Measurements from ENCODE around the gene THSD4. TPM values are rescaled to one million over a fixed set of nuclear protein-coding genes. Genes with fewer than 3 reads are reported as not detected.

Gene THSD4
- total RNA-seq, 1 experiment from 2014 or later = 65.4 TPM

DNA sequence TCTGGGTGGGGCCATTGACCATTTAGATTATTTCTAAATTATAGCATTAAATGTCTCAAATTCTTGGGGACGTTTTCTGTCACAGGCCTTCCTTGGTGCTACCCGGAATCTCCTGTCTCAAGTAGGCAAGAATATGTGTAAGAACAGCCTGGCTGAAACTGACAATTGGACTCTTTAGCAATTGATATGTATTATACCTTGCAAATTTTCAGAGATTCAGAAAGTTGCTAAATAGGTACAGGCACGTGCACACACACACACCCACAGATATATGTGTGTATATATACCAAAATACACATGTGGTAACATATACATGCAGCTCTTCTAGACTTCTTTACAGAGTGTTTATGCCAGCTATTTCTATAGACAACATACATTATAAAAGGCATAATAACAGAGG is 481.9 kb downstream of the THSD4 start:
- Histone ChIP-seq H3K36me3 (ENCODE audit: control insufficient read depth, insufficient read depth, low read length) (no peaks in the 10 kb centered on the region), H3K27ac (ENCODE audit: low read length) (no peak overlapping the region), H3K4me1 (ENCODE audit: control insufficient read depth, insufficient read depth, low read length) (no peaks in the 10 kb centered on the region), H3K9me3 (ENCODE audit: control insufficient read depth, insufficient read depth, low read depth, low read length) (no peaks in the 10 kb centered on the region), H3K27me3 (ENCODE audit: control insufficient read depth, insufficient read depth, low read length) (no peaks in the 10 kb centered on the region), H3K4me3 (ENCODE audit: low read depth in 2 of 2, low read length in 2 of 2) (no peak overlapping the region)
- CTCF ChIA-PET = no interaction called here
- BruUV-seq (replicated peaks) = no TSS peak
- in situ Hi-C loops (cut with HindIII; ENCODE audit: low pct_unique_long_range_greater_than_20kb, low sequenced_read_pairs) (no loop called here), intact Hi-C loops (cut with micrococcal nuclease; ENCODE audit: unreplicated experiment) (no loop called here)
- DNase-seq (ENCODE audit: low read depth, low spot score) = no peak
- ATAC-seq = no peak
- TF ChIP-seq, protein P1, sequence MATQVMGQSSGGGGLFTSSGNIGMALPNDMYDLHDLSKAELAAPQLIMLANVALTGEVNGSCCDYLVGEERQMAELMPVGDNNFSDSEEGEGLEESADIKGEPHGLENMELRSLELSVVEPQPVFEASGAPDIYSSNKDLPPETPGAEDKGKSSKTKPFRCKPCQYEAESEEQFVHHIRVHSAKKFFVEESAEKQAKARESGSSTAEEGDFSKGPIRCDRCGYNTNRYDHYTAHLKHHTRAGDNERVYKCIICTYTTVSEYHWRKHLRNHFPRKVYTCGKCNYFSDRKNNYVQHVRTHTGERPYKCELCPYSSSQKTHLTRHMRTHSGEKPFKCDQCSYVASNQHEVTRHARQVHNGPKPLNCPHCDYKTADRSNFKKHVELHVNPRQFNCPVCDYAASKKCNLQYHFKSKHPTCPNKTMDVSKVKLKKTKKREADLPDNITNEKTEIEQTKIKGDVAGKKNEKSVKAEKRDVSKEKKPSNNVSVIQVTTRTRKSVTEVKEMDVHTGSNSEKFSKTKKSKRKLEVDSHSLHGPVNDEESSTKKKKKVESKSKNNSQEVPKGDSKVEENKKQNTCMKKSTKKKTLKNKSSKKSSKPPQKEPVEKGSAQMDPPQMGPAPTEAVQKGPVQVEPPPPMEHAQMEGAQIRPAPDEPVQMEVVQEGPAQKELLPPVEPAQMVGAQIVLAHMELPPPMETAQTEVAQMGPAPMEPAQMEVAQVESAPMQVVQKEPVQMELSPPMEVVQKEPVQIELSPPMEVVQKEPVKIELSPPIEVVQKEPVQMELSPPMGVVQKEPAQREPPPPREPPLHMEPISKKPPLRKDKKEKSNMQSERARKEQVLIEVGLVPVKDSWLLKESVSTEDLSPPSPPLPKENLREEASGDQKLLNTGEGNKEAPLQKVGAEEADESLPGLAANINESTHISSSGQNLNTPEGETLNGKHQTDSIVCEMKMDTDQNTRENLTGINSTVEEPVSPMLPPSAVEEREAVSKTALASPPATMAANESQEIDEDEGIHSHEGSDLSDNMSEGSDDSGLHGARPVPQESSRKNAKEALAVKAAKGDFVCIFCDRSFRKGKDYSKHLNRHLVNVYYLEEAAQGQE (IDR thresholded peaks at IDR 0.05; ENCODE audit: insufficient read depth in 1 of 2, low read depth in 2 of 2, low read length in 1 of 2) = no peak
- TF ChIP-seq POLR2AphosphoS5 (IDR thresholded peaks at IDR 0.05; ENCODE audit: low read depth, low read length) = no peak
- TF ChIP-seq, protein P2, sequence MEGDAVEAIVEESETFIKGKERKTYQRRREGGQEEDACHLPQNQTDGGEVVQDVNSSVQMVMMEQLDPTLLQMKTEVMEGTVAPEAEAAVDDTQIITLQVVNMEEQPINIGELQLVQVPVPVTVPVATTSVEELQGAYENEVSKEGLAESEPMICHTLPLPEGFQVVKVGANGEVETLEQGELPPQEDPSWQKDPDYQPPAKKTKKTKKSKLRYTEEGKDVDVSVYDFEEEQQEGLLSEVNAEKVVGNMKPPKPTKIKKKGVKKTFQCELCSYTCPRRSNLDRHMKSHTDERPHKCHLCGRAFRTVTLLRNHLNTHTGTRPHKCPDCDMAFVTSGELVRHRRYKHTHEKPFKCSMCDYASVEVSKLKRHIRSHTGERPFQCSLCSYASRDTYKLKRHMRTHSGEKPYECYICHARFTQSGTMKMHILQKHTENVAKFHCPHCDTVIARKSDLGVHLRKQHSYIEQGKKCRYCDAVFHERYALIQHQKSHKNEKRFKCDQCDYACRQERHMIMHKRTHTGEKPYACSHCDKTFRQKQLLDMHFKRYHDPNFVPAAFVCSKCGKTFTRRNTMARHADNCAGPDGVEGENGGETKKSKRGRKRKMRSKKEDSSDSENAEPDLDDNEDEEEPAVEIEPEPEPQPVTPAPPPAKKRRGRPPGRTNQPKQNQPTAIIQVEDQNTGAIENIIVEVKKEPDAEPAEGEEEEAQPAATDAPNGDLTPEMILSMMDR (IDR thresholded peaks at IDR 0.05) = no peak
- no peak for TF ChIP-seq TCF7L2 (IDR thresholded peaks at IDR 0.05; ENCODE audit: low read depth, low read length)
- POLR2A ChIA-PET = no interaction called here

DNA sequence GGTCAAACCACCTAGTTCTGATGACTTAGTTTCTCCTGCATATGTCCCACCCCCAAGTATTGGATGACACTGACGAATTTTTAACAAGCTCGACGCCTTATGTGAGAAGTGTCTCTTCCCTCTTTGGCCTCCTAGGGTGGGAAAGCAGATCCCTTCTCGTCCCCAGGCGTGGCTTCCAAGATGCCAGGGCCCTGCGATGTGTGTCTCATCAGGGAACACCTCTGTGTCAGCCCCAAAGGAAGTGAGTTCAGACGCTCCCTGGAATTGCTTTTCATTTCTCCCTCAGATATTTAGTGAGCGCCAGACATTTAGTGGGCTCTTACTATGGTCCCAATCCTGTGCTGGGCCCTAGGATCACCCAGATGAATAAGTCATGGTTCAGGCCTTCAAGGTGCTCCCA is 482.4 kb downstream of the THSD4 start:
- CTCF ChIA-PET = no interaction called here
- Histone ChIP-seq H3K36me3 (ENCODE audit: control insufficient read depth, insufficient read depth, low read length) (no peaks in the 10 kb centered on the region), H3K9me3 (ENCODE audit: control insufficient read depth, insufficient read depth, low read depth, low read length) (no peaks in the 10 kb centered on the region), H3K27ac (ENCODE audit: low read length) (no peak overlapping the region), H3K27me3 (ENCODE audit: control insufficient read depth, insufficient read depth, low read length) (no peaks in the 10 kb centered on the region), H3K4me1 (ENCODE audit: control insufficient read depth, insufficient read depth, low read length) (no peaks in the 10 kb centered on the region), H3K4me3 (ENCODE audit: low read depth in 2 of 2, low read length in 2 of 2) (no peak overlapping the region)
- in situ Hi-C loops (cut with HindIII; ENCODE audit: low pct_unique_long_range_greater_than_20kb, low sequenced_read_pairs) (no loop called here), intact Hi-C loops (cut with micrococcal nuclease; ENCODE audit: unreplicated experiment) (no loop called here)
- DNase-seq (ENCODE audit: low read depth, low spot score) = no peak
- POLR2A ChIA-PET = no interaction called here
- TF ChIP-seq, protein P2 (IDR thresholded peaks at IDR 0.05) = no peak
- no peak for TF ChIP-seq POLR2AphosphoS5 (IDR thresholded peaks at IDR 0.05; ENCODE audit: low read depth, low read length)
- TF ChIP-seq TCF7L2 (IDR thresholded peaks at IDR 0.05; ENCODE audit: low read depth, low read length) = no peak
- no peak for TF ChIP-seq SIN3A (IDR thresholded peaks at IDR 0.05; ENCODE audit: borderline replicate concordance, insufficient read depth, low read depth, low read length)
- TF ChIP-seq, protein P1 (IDR thresholded peaks at IDR 0.05; ENCODE audit: insufficient read depth in 1 of 2, low read depth in 2 of 2, low read length in 1 of 2) = no peak
- no peak for ATAC-seq
- BruUV-seq (replicated peaks) = no TSS peak
